GM21576 (cell line): ENCODE measurements around the gene CBX8.
A peak's percentile ranks its signal among the peaks of the same experiment; 100 is the strongest.

Source experiments
- ATAC-seq: cut with Tn5 transposase; IDR thresholded peaks from one replicate; pipeline ENCODE4 v1.9.1; 2021; ENCODE audit warnings: mild to moderate bottlenecking, moderate library complexity; ENCODE audit not compliant: unreplicated experiment

CBX8 gene

GRCh38 chr17:79821331-79822095 lies 24.6 kb upstream of the CBX8 start:
- no peak for ATAC-seq

GRCh38 chr17:79820959-79821330 lies 24.1 kb upstream of the CBX8 start:
- no peak for ATAC-seq

- ATAC-seq = no peak
These were observed 22.8 kb upstream of the CBX8 start for GRCh38 chr17:79819534-79820276.

GRCh38 chr17:79819085-79819484 lies 22.2 kb upstream of the CBX8 start:
- no peak for ATAC-seq

GRCh38 chr17:79818026-79818758 lies 21.3 kb upstream of the CBX8 start:
- ATAC-seq = no peak

- ATAC-seq = no peak
These were observed 19.1 kb upstream of the CBX8 start for GRCh38 chr17:79815836-79816461.

- no peak for ATAC-seq
These were observed 18.3 kb upstream of the CBX8 start for GRCh38 chr17:79814974-79815835.

- no peak for ATAC-seq
These were observed 17.5 kb upstream of the CBX8 start for GRCh38 chr17:79814127-79814973.

GRCh38 chr17:79813297-79814126 lies 16.6 kb upstream of the CBX8 start:
- ATAC-seq = no peak

GRCh38 chr17:79812353-79813258 lies 15.7 kb upstream of the CBX8 start:
- ATAC-seq = no peak

- no peak for ATAC-seq
These were observed 15.0 kb upstream of the CBX8 start for GRCh38 chr17:79811868-79812352.

GRCh38 chr17:79811011-79811867 lies 14.4 kb upstream of the CBX8 start:
- no peak for ATAC-seq

GRCh38 chr17:79810130-79811010 lies 13.5 kb upstream of the CBX8 start:
- ATAC-seq = peak; percentile 70

- ATAC-seq = no peak
These were observed 12.8 kb upstream of the CBX8 start for GRCh38 chr17:79809530-79810129.
